HEK293 (cell line): Measurements from ENCODE around the gene EAF2.

Experiments
- CTCF ChIA-PET: fragments of 350-600 bp; formaldehyde crosslinking; extraction: SDS; loops from one replicate; lab custom pipeline; 2021; ENCODE audit warnings: antibody characterized with exemption; lab: Yijun Ruan, JAX
- POLR2A ChIA-PET: fragments of 300-600 bp; formaldehyde crosslinking; extraction: SDS; loops from one replicate; lab custom pipeline; 2020; ENCODE audit warnings: antibody characterized with exemption, inconsistent platforms; lab: Yijun Ruan, JAX
- H3K27ac ChIP-seq: fragments of 200-500 bp; sonication (Bioruptor generic); 2 replicates; pipeline ENCODE4 v1.5.1; 2014; ENCODE audit warnings: low read depth, low read length, control low read depth, inconsistent platforms; ENCODE audit errors: extremely low read depth
- H3K36me3 ChIP-seq, 2 experiments: fragments of 200-500 bp in 1 of 2; sonication (Bioruptor generic) in 1 of 2; 1 replicate in 1 of 2; 2 replicates in 1 of 2; pipeline ENCODE4 v1.5.1; 2014 to 2017; ENCODE audit warnings: inconsistent platforms in 2 of 2, low read length in 2 of 2; ENCODE audit not compliant: control insufficient read depth in 2 of 2, insufficient read depth in 1 of 2
- H3K4me1 ChIP-seq: fragments of 200-500 bp; sonication (Bioruptor generic); 2 replicates; pipeline ENCODE4 v1.5.1; 2014; ENCODE audit warnings: mild to moderate bottlenecking, low read length, inconsistent platforms; ENCODE audit not compliant: control insufficient read depth, insufficient read depth
- H3K4me3 ChIP-seq: 2 replicates; pipeline ENCODE4 v1.5.1; 2011; ENCODE audit warnings: low read depth, mild to moderate bottlenecking, control low read depth, low read length, moderate library complexity
- H3K9me3 ChIP-seq: fragments of 200-500 bp; sonication (Bioruptor generic); 2 replicates; pipeline ENCODE4 v1.5.1; 2014; ENCODE audit warnings: low read depth, low read length, inconsistent platforms; ENCODE audit not compliant: control insufficient read depth, insufficient read depth
- BCL11A ChIP-seq: fragments of 450-650 bp; formaldehyde crosslinking; IDR thresholded peaks from 2 replicates; pipeline ENCODE4 v1.5.1; 2016; ENCODE audit warnings: low read depth, missing biosample characterization, missing genetic modification characterization
- KLF17 ChIP-seq: fragments of 450-650 bp; formaldehyde crosslinking; IDR thresholded peaks from 2 replicates; pipeline ENCODE4 v1.5.1; 2016; ENCODE audit warnings: missing biosample characterization, missing genetic modification characterization
- KLF7 ChIP-seq: fragments of 450-650 bp; formaldehyde crosslinking; IDR thresholded peaks from 2 replicates; pipeline ENCODE4 v1.5.1; 2016; ENCODE audit warnings: missing biosample characterization, missing genetic modification characterization, borderline replicate concordance
- PATZ1 ChIP-seq: fragments of 450-650 bp; formaldehyde crosslinking; IDR thresholded peaks from 2 replicates; pipeline ENCODE4 v1.5.1; 2016; ENCODE audit warnings: missing biosample characterization, missing genetic modification characterization
- SCRT2 ChIP-seq: fragments of 450-650 bp; formaldehyde crosslinking; IDR thresholded peaks from 2 replicates; pipeline ENCODE4 v1.5.1; 2016; ENCODE audit warnings: missing biosample characterization, missing genetic modification characterization
- TRIM28 ChIP-seq: IDR thresholded peaks from 2 replicates; pipeline ENCODE4 v1.6.1; 2011; ENCODE audit warnings: low read length, control low read depth, borderline replicate concordance
- ZFP41 ChIP-seq: fragments of 450-650 bp; formaldehyde crosslinking; IDR thresholded peaks from 2 replicates; pipeline ENCODE4 v1.5.1; 2016; ENCODE audit warnings: missing biosample characterization, missing genetic modification characterization, borderline replicate concordance
- ZNF10 ChIP-seq: fragments of 450-650 bp; formaldehyde crosslinking; IDR thresholded peaks from 2 replicates; pipeline ENCODE4 v1.5.1; 2017; ENCODE audit warnings: missing biosample characterization, missing genetic modification characterization
- ZNF121 ChIP-seq: fragments of 450-650 bp; formaldehyde crosslinking; IDR thresholded peaks from 2 replicates; pipeline ENCODE4 v1.5.1; 2016; ENCODE audit warnings: missing biosample characterization, missing genetic modification characterization
- ZNF280D ChIP-seq: fragments of 450-650 bp; formaldehyde crosslinking; IDR thresholded peaks from 2 replicates; pipeline ENCODE4 v1.5.1; 2016; ENCODE audit warnings: missing biosample characterization, missing genetic modification characterization
- ZNF302 ChIP-seq: fragments of 450-650 bp; formaldehyde crosslinking; IDR thresholded peaks from 2 replicates; pipeline ENCODE4 v1.5.1; 2016; ENCODE audit warnings: missing biosample characterization, missing genetic modification characterization, low read depth
- ZNF362 ChIP-seq: fragments of 450-650 bp; formaldehyde crosslinking; IDR thresholded peaks from 2 replicates; pipeline ENCODE4 v1.5.1; 2016; ENCODE audit warnings: missing biosample characterization, missing genetic modification characterization
- ZNF423 ChIP-seq: fragments of 450-650 bp; formaldehyde crosslinking; IDR thresholded peaks from 2 replicates; pipeline ENCODE4 v1.5.1; 2016; ENCODE audit warnings: missing biosample characterization, missing genetic modification characterization
- ZNF449 ChIP-seq: fragments of 450-650 bp; formaldehyde crosslinking; IDR thresholded peaks from 2 replicates; pipeline ENCODE4 v1.5.1; 2017; ENCODE audit warnings: missing biosample characterization, mild to moderate bottlenecking, missing genetic modification characterization, moderate library complexity
- ZNF510 ChIP-seq: fragments of 450-650 bp; formaldehyde crosslinking; IDR thresholded peaks from 2 replicates; pipeline ENCODE4 v1.5.1; 2018; ENCODE audit warnings: mild to moderate bottlenecking, missing genetic modification characterization, missing biosample characterization; ENCODE audit not compliant: insufficient replicate concordance
- ZNF544 ChIP-seq: fragments of 450-650 bp; formaldehyde crosslinking; IDR thresholded peaks from 2 replicates; pipeline ENCODE4 v1.5.0; 2017; ENCODE audit warnings: missing biosample characterization, missing genetic modification characterization
- ZNF558 ChIP-seq: fragments of 450-650 bp; formaldehyde crosslinking; IDR thresholded peaks from 2 replicates; pipeline ENCODE4 v1.5.1; 2016; ENCODE audit warnings: missing biosample characterization, missing genetic modification characterization
- ZNF621 ChIP-seq: fragments of 450-650 bp; formaldehyde crosslinking; IDR thresholded peaks from 2 replicates; pipeline ENCODE4 v1.5.1; 2017; ENCODE audit warnings: missing biosample characterization, missing genetic modification characterization
- ZNF677 ChIP-seq: fragments of 450-650 bp; IDR thresholded peaks from 2 replicates; pipeline ENCODE4 v1.5.0; 2018; ENCODE audit warnings: missing biosample characterization, mild to moderate bottlenecking, missing genetic modification characterization, moderate library complexity
- ZNF707 ChIP-seq: fragments of 450-650 bp; formaldehyde crosslinking; IDR thresholded peaks from 2 replicates; pipeline ENCODE4 v1.5.1; 2016; ENCODE audit warnings: missing biosample characterization, missing genetic modification characterization
- ZNF830 ChIP-seq: fragments of 450-650 bp; IDR thresholded peaks from 2 replicates; pipeline ENCODE4 v1.5.0; 2018; ENCODE audit warnings: missing biosample characterization, missing genetic modification characterization, low read depth, mild to moderate bottlenecking, moderate library complexity
- ZNF843 ChIP-seq: fragments of 450-650 bp; formaldehyde crosslinking; IDR thresholded peaks from 2 replicates; pipeline ENCODE4 v1.5.1; 2016; ENCODE audit warnings: missing biosample characterization, missing genetic modification characterization
- ZSCAN16 ChIP-seq: fragments of 450-650 bp; formaldehyde crosslinking; IDR thresholded peaks from 2 replicates; pipeline ENCODE4 v1.5.1; 2016; ENCODE audit warnings: missing biosample characterization, missing genetic modification characterization
- ZSCAN30 ChIP-seq: fragments of 450-650 bp; IDR thresholded peaks from 2 replicates; pipeline ENCODE4 v1.5.1; 2018; ENCODE audit warnings: missing biosample characterization, mild to moderate bottlenecking, missing genetic modification characterization, moderate library complexity
- ZSCAN5A ChIP-seq: fragments of 450-650 bp; formaldehyde crosslinking; IDR thresholded peaks from 2 replicates; pipeline ENCODE4 v1.5.1; 2016; ENCODE audit warnings: missing biosample characterization, missing genetic modification characterization

The EAF2 gene

GRCh38 chr3:121895121-121895520, 60.1 kb downstream of the EAF2 start:
- TF ChIP-seq ZNF10 (no peak), ZNF707 (no peak), ZNF843 (tag by site-specific recombination) (no peak), KLF17 (tag by site-specific recombination) (no peak), KLF7 (tag by site-specific recombination) (no peak), ZSCAN30 (no peak), ZNF423 (tag by site-specific recombination) (no peak), ZFP41 (no peak), ZSCAN16 (tag by site-specific recombination) (no peak), ZNF449 (tag by site-specific recombination) (no peak), ZNF621 (tag by site-specific recombination) (no peak), ZNF121 (tag by site-specific recombination) (no peak), ZNF830 (tag by site-specific recombination) (no peak), ZNF558 (tag by site-specific recombination) (no peak), BCL11A (tag by site-specific recombination) (no peak), ZNF677 (tag by site-specific recombination) (no peak), SCRT2 (no peak), TRIM28 (no peak), ZNF280D (no peak), ZNF510 (tag by site-specific recombination) (no peak)
- H3K4me1 ChIP-seq, result no peaks in the 10 kb centered on the region
- H3K27ac ChIP-seq, result no peak overlapping the region
- ChIA-PET POLR2A (no interaction called here), CTCF (interaction anchor here (0.9 kb wide), 1 partner anchor 12 kb away, joined by 6 read pairs; no protein-coding TSS in a partner anchor)
- no peaks in the 10 kb centered on the region for H3K9me3 ChIP-seq
- no peak overlapping the region for H3K4me3 ChIP-seq
- H3K36me3 ChIP-seq, result no peaks in the 10 kb centered on the region

- ChIA-PET CTCF (no interaction called here), POLR2A (no interaction called here)
- no peak overlapping the region for H3K27ac ChIP-seq
- H3K36me3 ChIP-seq, result no peaks in the 10 kb centered on the region
- no peaks in the 10 kb centered on the region for H3K9me3 ChIP-seq
- no peaks in the 10 kb centered on the region for H3K4me1 ChIP-seq
- H3K4me3 ChIP-seq, result no peak overlapping the region
- TF ChIP-seq ZNF362 (tag by site-specific recombination) (no peak), ZSCAN5A (tag by site-specific recombination) (no peak), ZNF302 (no peak), PATZ1 (no peak), ZSCAN30 (no peak), ZNF544 (tag by site-specific recombination) (no peak), ZNF843 (tag by site-specific recombination) (no peak)
Observed at GRCh38 chr3:121895736-121896135, 60.7 kb downstream of the EAF2 start.
